ENCODE data around the gene HOXB3.

DNA sequence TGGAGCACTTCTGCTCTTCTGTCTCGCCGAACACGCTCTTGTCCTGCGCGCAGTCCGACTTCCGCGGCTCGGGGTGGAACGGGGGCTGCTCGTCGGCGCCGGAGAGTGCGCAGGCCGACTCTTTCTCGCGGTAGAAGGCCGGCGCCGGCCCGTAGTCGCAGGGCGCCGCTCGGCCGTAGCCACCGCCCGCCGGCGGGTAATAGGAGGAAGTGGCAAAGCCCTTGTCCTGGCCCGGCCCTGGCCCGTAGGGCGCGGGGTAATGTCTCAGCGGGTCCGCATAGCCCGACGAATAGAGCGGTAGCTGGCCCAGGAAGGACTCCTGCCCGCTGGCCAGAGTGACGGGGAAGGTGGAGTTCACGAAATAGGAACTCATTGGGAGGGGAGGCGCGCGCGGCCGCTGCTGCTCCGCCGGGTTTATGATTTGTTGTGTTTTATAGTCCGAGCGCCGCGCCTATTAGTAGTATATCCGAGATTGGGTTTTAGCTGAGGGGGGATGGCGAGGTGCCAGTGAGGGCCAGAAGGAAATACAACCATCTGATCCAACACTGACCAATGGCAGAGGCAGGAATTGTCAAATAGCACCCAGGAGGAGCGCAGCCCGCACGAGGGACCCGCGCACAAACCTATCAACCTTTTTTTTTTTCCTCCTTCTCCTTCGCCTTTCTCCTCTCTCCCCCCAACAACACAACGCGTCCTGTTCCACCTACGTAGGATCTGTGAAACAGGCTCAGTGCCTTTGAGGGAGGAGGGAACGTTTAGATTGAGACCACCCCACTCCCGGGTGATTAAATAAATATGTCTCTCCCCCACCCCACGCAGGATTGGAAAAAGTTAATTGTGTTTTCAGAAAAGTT, 8.0 kb upstream of the HOXB3 start:
- TF ChIP-seq, protein P1, sequence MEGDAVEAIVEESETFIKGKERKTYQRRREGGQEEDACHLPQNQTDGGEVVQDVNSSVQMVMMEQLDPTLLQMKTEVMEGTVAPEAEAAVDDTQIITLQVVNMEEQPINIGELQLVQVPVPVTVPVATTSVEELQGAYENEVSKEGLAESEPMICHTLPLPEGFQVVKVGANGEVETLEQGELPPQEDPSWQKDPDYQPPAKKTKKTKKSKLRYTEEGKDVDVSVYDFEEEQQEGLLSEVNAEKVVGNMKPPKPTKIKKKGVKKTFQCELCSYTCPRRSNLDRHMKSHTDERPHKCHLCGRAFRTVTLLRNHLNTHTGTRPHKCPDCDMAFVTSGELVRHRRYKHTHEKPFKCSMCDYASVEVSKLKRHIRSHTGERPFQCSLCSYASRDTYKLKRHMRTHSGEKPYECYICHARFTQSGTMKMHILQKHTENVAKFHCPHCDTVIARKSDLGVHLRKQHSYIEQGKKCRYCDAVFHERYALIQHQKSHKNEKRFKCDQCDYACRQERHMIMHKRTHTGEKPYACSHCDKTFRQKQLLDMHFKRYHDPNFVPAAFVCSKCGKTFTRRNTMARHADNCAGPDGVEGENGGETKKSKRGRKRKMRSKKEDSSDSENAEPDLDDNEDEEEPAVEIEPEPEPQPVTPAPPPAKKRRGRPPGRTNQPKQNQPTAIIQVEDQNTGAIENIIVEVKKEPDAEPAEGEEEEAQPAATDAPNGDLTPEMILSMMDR (IDR thresholded peaks at IDR 0.05), result no peak
- TF ChIP-seq POLR2A (IDR thresholded peaks at IDR 0.05), result peak; percentile 17 to 36

Measured in Peyer's patch (tissue), 4 donors.